Mesothelial cell of epicardium (in vitro differentiated cells): ENCODE data around the gene NPTX1. TPM values are rescaled to one million over a fixed set of nuclear protein-coding genes. Genes with fewer than 3 reads are reported as not detected.

Source experiments
- DNase-seq, 2 experiments: peaks; one replicate each; pipeline ENCODE4 v3.0.0; 2021; ENCODE audit warnings: low spot score in 2 of 2; ENCODE audit not compliant: unreplicated experiment in 2 of 2
- H3K27ac Mint-ChIP-seq: 2 replicates; pipeline ENCODE4 v1.8.0; 2021; ENCODE audit warnings: mixed read lengths
- H3K27me3 Mint-ChIP-seq: 2 replicates; pipeline ENCODE4 v1.8.0; 2021; ENCODE audit warnings: low read depth, mixed read lengths
- H3K36me3 Mint-ChIP-seq: 2 replicates; pipeline ENCODE4 v1.8.0; 2021; ENCODE audit warnings: mixed read lengths
- H3K4me1 Mint-ChIP-seq: 2 replicates; pipeline ENCODE4 v1.8.0; 2021; ENCODE audit warnings: mixed read lengths
- H3K4me3 Mint-ChIP-seq: 2 replicates; pipeline ENCODE4 v1.8.0; 2021; ENCODE audit warnings: mild to moderate bottlenecking, moderate library complexity, mixed read lengths
- H3K9me3 Mint-ChIP-seq: 2 replicates; pipeline ENCODE4 v1.8.0; 2021; ENCODE audit warnings: mixed read lengths
- CTCF ChIP-seq: fragments of 200-600 bp; sonication (generic); IDR thresholded peaks from one replicate; pipeline ENCODE4 v1.5.0; 2021; ENCODE audit warnings: antibody characterized with exemption; ENCODE audit not compliant: unreplicated experiment
- total RNA-seq: library from RNA; stranded (reverse); gene quantifications from 3 replicates; pipeline ENCODE4 v1.2.1, GENCODE V29; 2021

NPTX1 gene
- total RNA-seq, 1 donor from 2014 or later: 0.20 TPM

GRCh38 chr17:80487511-80487910 is 11.1 kb upstream of the NPTX1 start:
- DNase-seq: no peak
- Mint-ChIP-seq H3K27ac (no peak overlapping the region), H3K27me3 (peaks cover 68% of the 10 kb centered on the region), H3K4me1 (no peaks in the 10 kb centered on the region), H3K36me3 (no peaks in the 10 kb centered on the region), H3K9me3 (no peaks in the 10 kb centered on the region), H3K4me3 (no peak overlapping the region)
- no peak for TF ChIP-seq CTCF

GRCh38 chr17:80486692-80487091 is 10.3 kb upstream of the NPTX1 start:
- H3K9me3 Mint-ChIP-seq: no peaks in the 10 kb centered on the region
- no peaks in the 10 kb centered on the region for H3K36me3 Mint-ChIP-seq
- H3K4me3 Mint-ChIP-seq: no peak overlapping the region
- H3K4me1 Mint-ChIP-seq: no peaks in the 10 kb centered on the region
- TF ChIP-seq CTCF: no peak
- H3K27ac Mint-ChIP-seq: no peak overlapping the region
- no peak for DNase-seq
- peaks cover 73% of the 10 kb centered on the region for H3K27me3 Mint-ChIP-seq

- Mint-ChIP-seq H3K36me3 (no peaks in the 10 kb centered on the region), H3K9me3 (no peaks in the 10 kb centered on the region), H3K4me1 (no peaks in the 10 kb centered on the region), H3K4me3 (no peak overlapping the region), H3K27me3 (peaks cover 74% of the 10 kb centered on the region), H3K27ac (no peak overlapping the region)
- no peak for TF ChIP-seq CTCF
- no peak for DNase-seq
Measured at GRCh38 chr17:80485846-80486245, 9.4 kb upstream of the NPTX1 start.

GRCh38 chr17:80482555-80483308 is 6.3 kb upstream of the NPTX1 start:
- no peaks in the 10 kb centered on the region for H3K36me3 Mint-ChIP-seq
- no peak overlapping the region for H3K4me3 Mint-ChIP-seq
- H3K27ac Mint-ChIP-seq: no peak overlapping the region
- peaks cover 85% of the 10 kb centered on the region for H3K27me3 Mint-ChIP-seq
- H3K4me1 Mint-ChIP-seq: peaks cover 3% of the 10 kb centered on the region
- TF ChIP-seq CTCF: no peak
- no peak for DNase-seq
- H3K9me3 Mint-ChIP-seq: no peaks in the 10 kb centered on the region

- no peaks in the 10 kb centered on the region for H3K36me3 Mint-ChIP-seq
- H3K27me3 Mint-ChIP-seq: peaks cover 78% of the 10 kb centered on the region
- H3K4me1 Mint-ChIP-seq: peaks cover 3% of the 10 kb centered on the region
- no peaks in the 10 kb centered on the region for H3K9me3 Mint-ChIP-seq
- DNase-seq: no peak
- H3K4me3 Mint-ChIP-seq: no peak overlapping the region
- TF ChIP-seq CTCF: no peak
- no peak overlapping the region for H3K27ac Mint-ChIP-seq
Measured at GRCh38 chr17:80482058-80482318, 5.6 kb upstream of the NPTX1 start.
